Activated T-cell treated with anti-CD3 and anti-CD28 coated beads for 24 hours (primary cell): ENCODE measurements around the gene FBLN1.

ENCODE experiments used
- DNase-seq: peaks from one replicate; pipeline ENCODE4 v3.0.0-alpha.2; 2020; ENCODE audit warnings: low read depth

Gene FBLN1

GRCh38 chr22:45640941-45641621, 138.4 kb downstream of the FBLN1 start:
- DNase-seq = no peak

DNA sequence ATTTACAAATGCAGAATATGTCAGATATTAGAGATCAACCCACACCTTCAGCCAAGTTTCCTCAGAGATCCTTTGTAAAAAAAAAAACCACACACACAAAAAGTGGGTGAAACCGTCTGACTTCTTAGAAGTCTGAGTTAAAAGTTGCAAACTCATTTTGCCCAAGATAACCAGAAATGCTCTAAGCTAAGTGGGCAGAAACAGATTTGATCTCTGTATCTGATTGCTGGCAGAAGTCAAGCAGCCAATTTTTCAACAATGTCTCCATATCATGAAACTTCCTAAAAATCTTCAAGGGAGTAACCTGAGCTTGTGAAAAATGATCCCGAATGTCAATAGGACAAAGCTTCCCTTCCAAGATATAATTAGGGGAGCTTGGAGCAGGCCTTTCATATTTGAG, 140.3 kb downstream of the FBLN1 start:
- no peak for DNase-seq

GRCh38 chr22:45644714-45645113, 142.0 kb downstream of the FBLN1 start:
- DNase-seq = no peak

- DNase-seq = no peak
Observed at GRCh38 chr22:45645150-45645525, 142.5 kb downstream of the FBLN1 start.

- DNase-seq = peak; percentile 73
Observed at GRCh38 chr22:45645526-45646414, 143.1 kb downstream of the FBLN1 start.

- DNase-seq = no peak
Observed at GRCh38 chr22:45647532-45648225, 145.0 kb downstream of the FBLN1 start.

- no peak for DNase-seq
Observed at GRCh38 chr22:45648301-45649117, 145.8 kb downstream of the FBLN1 start.

GRCh38 chr22:45649809-45650208, 147.1 kb downstream of the FBLN1 start:
- DNase-seq = no peak

DNA sequence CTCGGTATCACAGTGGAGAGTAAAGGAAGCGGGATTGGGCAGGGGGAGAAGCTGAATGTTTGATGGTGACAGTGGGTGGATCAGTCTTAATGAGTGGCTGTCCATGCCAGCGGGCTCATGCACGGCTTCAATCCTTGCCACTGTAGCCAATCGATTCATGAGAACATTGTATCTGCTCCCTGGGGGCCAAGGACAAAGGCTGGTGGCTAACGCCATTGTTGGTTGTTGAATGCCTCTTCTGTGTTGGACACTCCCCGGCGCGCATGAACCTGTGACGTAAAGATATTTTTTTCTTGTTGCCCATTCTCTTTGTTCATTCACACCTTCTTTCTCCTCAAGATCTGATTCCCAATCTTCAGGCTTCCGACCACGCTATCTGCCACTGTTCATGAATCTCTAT, 148.0 kb downstream of the FBLN1 start:
- DNase-seq = no peak
